GM21423 (cell line): ENCODE measurements around the gene SHANK3.

Experiments
- ATAC-seq: cut with Tn5 transposase; IDR thresholded peaks from one replicate; pipeline ENCODE4 v1.9.1; 2021; ENCODE audit warnings: mild to moderate bottlenecking, moderate library complexity; ENCODE audit not compliant: unreplicated experiment

The SHANK3 gene

GRCh38 chr22:50711446-50712340, 39.1 kb downstream of the SHANK3 start:
- ATAC-seq = no peak

DNA sequence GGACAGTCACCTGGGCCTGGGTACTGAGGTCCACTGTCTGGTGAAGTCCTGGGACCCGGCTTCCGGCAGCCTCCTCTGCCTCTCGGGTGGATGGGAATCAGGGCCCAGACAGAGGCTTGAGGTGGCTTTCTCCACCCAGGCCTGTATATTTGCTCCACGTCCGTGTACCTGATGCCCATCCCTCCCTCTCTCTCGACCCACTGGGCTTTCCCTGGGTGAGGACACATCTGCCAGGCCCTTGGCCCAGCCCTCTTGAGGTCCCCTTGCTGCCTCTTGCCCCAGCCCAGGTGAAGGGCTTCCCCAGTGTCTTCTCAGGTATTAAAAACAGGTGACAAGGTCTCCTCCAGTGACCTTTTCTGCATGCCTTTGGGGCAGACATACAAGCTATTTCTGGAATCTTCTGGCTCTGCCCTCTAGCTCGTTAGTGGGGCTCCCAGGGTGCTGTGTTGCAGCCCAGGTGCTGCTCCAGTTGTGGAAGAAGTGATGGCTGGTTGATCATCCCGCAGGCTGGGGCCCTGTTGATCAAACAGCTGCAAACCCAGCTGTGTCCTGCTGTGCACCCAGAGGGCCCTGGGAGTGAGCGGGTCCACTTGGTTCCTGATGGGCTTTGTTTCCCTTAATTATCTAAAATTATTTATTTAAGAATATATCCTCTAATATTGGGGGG, 39.9 kb downstream of the SHANK3 start:
- no peak for ATAC-seq

DNA sequence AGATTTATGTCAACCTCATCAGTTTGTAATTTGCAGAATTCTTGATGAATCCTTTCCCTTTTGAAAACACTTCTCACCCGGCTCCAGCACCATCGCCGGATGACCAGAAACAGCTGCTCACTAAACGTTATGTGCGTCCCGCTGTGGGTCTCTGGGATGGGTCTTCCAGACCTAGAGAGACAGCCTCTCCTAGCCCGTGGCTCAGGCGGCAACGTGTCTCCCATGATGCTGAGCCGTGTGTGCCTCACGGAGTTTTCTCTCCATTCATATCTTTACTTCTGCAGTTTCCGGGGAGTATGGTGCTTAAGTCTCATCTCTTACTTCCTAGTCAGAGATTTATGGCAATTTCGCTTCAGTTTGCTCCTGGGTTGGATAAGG, 40.4 kb downstream of the SHANK3 start:
- ATAC-seq = no peak

GRCh38 chr22:50713571-50714056, 41.0 kb downstream of the SHANK3 start:
- no peak for ATAC-seq

DNA sequence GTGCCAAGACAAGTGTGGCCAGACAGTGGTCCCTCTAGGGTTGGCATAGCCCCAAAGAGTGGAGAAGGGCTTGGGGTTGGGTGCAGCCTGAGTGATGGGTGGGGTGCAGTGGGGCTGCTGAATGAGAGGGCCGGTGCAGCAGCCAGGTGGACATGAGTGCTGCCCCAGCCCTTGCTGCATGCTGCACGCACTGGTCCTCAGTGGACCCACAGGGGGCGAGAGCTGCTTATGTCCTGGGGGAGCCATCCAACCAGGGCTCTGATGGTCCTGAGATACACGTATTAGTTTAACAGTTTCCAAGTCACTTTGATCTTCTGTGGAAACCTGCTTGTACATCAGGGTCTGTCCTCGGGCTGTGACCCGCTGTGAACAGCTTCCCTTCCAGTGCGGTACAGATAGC, 41.5 kb downstream of the SHANK3 start:
- ATAC-seq = no peak

- ATAC-seq = no peak
Measured at GRCh38 chr22:50714631-50715179, 42.1 kb downstream of the SHANK3 start.

GRCh38 chr22:50715250-50715649, 42.6 kb downstream of the SHANK3 start:
- ATAC-seq = no peak

DNA sequence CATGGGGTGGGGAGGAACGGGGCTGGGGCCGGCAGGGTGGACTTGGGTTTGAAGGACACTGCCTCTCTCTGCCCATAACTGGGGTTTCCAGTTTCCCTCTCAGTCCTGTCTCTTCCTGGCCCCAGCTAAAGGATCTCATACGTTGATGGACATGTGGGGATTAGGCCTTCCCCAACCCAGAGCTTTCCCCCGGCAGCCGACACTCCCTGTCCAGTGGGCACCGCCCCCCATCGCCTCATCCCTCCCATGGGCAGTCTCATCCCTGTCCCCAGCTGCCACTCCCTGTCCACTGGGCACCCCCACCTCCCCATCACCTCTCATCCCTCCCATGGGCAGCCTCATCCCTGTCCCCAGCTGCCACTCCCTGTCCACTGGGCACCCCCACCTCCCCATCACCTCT, 43.2 kb downstream of the SHANK3 start:
- ATAC-seq = no peak

GRCh38 chr22:50716290-50717024, 43.8 kb downstream of the SHANK3 start:
- no peak for ATAC-seq

DNA sequence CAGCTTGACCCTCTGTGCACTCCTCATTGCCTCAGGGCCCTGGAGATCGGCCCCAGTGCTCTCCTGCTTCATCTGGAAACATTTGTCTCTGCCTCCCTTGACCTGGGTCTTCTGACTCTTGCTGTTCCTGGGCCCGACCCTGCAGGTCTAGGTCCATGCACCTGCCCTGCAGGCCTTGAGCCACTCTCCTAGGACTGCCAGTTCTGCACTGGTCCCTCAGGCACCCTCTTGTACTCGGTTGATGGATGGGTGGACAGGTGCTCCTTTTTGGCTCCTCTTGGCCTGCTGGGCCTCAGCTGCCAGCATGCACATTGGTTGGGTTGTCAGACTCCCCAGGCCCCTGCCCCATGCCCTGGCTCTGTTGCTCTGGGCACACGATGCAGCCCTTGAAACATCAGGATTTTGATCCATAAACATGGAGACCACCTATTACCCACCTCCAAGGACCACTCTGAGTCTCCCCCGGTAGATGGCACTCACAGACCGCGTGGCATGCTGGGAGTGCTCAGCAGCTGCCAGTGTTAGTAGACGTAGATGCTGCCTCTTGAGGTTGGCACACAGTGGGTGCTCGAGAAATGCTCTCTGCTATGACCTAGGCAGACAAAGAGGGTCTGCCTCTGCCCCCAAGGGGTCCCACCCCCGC, 45.2 kb downstream of the SHANK3 start:
- ATAC-seq = no peak

DNA sequence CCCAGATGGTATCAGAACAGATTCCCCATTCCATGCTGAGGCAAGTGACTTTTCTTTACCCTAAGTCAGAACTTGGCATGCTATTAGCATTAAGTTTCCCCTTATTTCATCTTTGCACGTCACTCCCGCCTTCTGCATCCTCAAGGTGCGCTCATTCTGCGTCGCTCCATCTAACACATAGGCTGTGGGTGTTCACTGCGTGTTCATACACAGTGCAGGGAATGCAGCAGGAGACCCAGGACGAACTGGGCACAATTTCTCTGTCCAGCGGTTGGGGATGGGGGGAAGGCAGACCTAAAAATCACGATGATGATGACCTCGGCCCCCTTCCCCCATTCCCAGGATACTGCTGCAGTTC, 45.7 kb downstream of the SHANK3 start:
- no peak for ATAC-seq

DNA sequence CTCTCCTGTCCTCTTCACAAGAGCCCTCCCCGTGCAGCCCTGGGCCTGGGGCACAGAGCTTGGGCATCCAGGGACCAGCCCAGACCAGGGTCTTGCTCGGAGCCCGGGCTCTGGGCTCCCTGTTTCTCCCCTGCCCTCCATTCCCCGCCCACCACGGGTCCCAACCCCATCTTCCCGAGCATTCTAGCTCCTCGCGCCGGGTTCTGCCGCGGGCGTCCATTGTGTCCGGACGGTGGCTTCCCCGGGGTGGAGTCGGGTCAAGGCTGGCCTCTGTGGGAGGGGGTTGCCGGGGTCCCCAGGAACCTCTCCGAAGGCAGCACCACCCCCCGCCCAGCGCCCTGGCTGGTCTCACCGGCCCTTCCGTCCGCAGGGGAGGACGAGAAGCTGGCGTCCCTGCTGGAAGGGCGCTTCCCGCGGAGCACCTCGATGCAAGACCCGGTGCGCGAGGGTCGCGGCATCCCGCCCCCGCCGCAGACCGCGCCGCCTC, 47.2 kb downstream of the SHANK3 start:
- no peak for ATAC-seq

DNA sequence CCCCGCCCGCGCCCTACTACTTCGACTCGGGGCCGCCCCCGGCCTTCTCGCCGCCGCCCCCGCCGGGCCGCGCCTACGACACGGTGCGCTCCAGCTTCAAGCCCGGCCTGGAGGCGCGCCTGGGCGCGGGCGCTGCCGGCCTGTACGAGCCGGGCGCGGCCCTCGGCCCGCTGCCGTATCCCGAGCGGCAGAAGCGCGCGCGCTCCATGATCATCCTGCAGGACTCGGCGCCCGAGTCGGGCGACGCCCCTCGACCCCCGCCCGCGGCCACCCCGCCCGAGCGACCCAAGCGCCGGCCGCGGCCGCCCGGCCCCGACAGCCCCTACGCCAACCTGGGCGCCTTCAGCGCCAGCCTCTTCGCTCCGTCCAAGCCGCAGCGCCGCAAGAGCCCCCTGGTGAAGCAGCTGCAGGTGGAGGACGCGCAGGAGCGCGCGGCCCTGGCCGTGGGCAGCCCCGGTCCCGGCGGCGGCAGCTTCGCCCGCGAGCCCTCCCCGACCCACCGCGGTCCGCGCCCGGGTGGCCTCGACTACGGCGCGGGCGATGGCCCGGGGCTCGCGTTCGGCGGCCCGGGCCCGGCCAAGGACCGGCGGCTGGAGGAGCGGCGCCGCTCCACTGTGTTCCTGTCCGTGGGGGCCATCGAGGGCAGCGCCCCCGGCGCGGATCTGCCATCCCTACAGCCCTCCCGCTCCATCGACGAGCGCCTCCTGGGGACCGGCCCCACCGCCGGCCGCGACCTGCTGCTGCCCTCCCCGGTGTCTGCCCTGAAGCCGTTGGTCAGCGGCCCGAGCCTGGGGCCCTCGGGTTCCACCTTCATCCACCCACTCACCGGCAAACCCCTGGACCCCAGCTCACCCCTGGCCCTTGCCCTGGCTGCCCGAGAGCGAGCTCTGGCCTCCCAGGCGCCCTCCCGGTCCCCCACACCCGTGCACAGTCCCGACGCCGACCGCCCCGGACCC, 48.0 kb downstream of the SHANK3 start:
- ATAC-seq = no peak

DNA sequence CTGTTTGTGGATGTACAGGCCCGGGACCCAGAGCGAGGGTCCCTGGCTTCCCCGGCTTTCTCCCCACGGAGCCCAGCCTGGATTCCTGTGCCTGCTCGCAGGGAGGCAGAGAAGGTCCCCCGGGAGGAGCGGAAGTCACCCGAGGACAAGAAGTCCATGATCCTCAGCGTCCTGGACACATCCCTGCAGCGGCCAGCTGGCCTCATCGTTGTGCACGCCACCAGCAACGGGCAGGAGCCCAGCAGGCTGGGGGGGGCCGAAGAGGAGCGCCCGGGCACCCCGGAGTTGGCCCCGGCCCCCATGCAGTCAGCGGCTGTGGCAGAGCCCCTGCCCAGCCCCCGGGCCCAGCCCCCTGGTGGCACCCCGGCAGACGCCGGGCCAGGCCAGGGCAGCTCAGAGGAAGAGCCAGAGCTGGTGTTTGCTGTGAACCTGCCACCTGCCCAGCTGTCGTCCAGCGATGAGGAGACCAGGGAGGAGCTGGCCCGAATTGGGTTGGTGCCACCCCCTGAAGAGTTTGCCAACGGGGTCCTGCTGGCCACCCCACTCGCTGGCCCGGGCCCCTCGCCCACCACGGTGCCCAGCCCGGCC, 48.7 kb downstream of the SHANK3 start:
- ATAC-seq = no peak

DNA sequence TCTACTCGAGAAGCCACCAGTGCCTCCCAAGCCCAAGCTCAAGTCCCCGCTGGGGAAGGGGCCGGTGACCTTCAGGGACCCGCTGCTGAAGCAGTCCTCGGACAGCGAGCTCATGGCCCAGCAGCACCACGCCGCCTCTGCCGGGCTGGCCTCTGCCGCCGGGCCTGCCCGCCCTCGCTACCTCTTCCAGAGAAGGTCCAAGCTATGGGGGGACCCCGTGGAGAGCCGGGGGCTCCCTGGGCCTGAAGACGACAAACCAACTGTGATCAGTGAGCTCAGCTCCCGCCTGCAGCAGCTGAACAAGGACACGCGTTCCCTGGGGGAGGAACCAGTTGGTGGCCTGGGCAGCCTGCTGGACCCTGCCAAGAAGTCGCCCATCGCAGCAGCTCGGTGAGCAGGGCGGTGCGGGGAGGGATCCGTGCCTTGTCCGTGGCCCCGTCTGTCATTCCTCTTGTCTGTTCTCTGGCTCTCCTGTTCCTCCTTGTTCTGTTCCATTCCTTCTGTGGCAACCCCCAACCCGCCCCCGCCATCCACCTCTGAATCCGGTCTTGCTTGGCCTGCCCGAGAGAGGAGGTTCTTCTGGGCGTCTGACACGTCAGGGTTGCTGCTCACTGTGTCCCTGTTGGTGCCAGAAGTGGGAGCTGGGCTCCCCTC, 49.6 kb downstream of the SHANK3 start:
- no peak for ATAC-seq
